Spleen (tissue), 11 donors: ENCODE results near the gene DUSP28. TPM values are rescaled to one million over a fixed set of nuclear protein-coding genes. Genes with fewer than 3 reads are reported as not detected.

ENCODE experiments used
- DNase-seq: peaks from one replicate; pipeline ENCODE4 v3.0.0-alpha.2; 2020
- H3K27ac ChIP-seq, 8 donors: fragments of 200-600 bp; sonication (generic) in 7 of 8; 1 replicate in 4 of 8; 2 replicates in 4 of 8; pipeline versions ENCODE4 v1.5.0 to v1.8.0; 2016 to 2021; ENCODE audit warnings: inconsistent platforms in 4 of 8, mild to moderate bottlenecking in 4 of 8, moderate library complexity in 1 of 8
- H3K27me3 ChIP-seq, 7 donors: fragments of 200-600 bp; sonication (generic) in 6 of 7; replicated peaks in 1 of 7; 1 replicate in 4 of 7; 2 replicates in 3 of 7; pipeline versions ENCODE4 v1.5.0 to v1.8.0; 2016 to 2021; ENCODE audit warnings: inconsistent platforms in 3 of 7, mild to moderate bottlenecking in 1 of 7
- H3K36me3 ChIP-seq, 6 donors: fragments of 200-600 bp; sonication (generic) in 5 of 6; 1 replicate in 4 of 6; 2 replicates in 2 of 6; pipeline versions ENCODE4 v1.5.0 to v1.8.0; 2016 to 2021; ENCODE audit warnings: inconsistent platforms in 2 of 6
- H3K4me1 ChIP-seq, 6 donors: fragments of 200-600 bp; sonication (generic) in 5 of 6; 1 replicate in 3 of 6; 2 replicates in 3 of 6; pipeline versions ENCODE4 v1.5.0 to v1.8.0; 2016 to 2021; ENCODE audit warnings: inconsistent platforms in 3 of 6
- H3K4me3 ChIP-seq, 8 donors: fragments of 200-600 bp; sonication (generic) in 7 of 8; 1 replicate in 4 of 8; 2 replicates in 4 of 8; pipeline versions ENCODE4 v1.5.0 to v1.8.0; 2016 to 2021; ENCODE audit warnings: inconsistent platforms in 4 of 8, mild to moderate bottlenecking in 4 of 8, moderate library complexity in 2 of 8
- H3K9me3 ChIP-seq, 8 donors: fragments of 200-600 bp; sonication (generic) in 7 of 8; 1 replicate in 4 of 8; 2 replicates in 4 of 8; pipeline versions ENCODE4 v1.5.0 to v1.8.0; 2016 to 2021; ENCODE audit warnings: inconsistent platforms in 4 of 8
- POLR2A ChIP-seq, 3 donors: fragments of 450-650 bp; IDR thresholded peaks; one replicate each; pipeline ENCODE4 v1.5.1; 2017; ENCODE audit warnings: antibody characterized with exemption in 3 of 3, mild to moderate bottlenecking in 1 of 3
- POLR2AphosphoS5 ChIP-seq, 3 donors: sonication (generic); formaldehyde crosslinking; IDR thresholded peaks; one replicate each; pipeline ENCODE4 v1.5.1; 2017; ENCODE audit warnings: antibody characterized with exemption in 3 of 3
- WGBS, 5 donors: extraction: QIAGEN DNeasy Blood & Tissue Kit in 3 of 5; methylation state at CpG; one replicate each; pipeline versions ENCODE4 v1.1.5 to v1.1.7; 2013 to 2018; 5-methylcytosine and 5-hydroxymethylcytosine counted together
- intact Hi-C: fragments of 100-400 bp; cut with DNase I; formaldehyde crosslinking; loops from one replicate; pipeline ENCODE4 v1.15.0; 2023; ENCODE audit warnings: low total_unique reads
- polyA plus RNA-seq, 3 donors: library from polyadenylated mRNA; stranded (reverse); fragments of 200-250 nt; gene quantifications; one replicate each; pipeline ENCODE4 v1.2.1, GENCODE V29; 2013
- total RNA-seq, 7 donors: library from RNA; depleted of rRNA in 3 of 7; stranded (reverse); fragments of >200 nt in 3 of 7; fragmentation: NEBNext Ultra II Directional in 4 of 7; extraction: Animal tissue kit (Norgen Biotek cat#: 25700) in 4 of 7; gene quantifications; one replicate each; pipeline versions ENCODE4 v1.1.0 to v1.2.1, GENCODE V29; 2016 to 2021
- TF ChIP-seq, protein P1 (sequence below), 11 experiments: fragments of 200-600 bp in 7 of 11; fragments of 450-650 bp in 4 of 11; sonication (generic) in 4 of 11; IDR thresholded peaks in 8 of 11; conservative IDR thresholded peaks in 3 of 11; 1 replicate in 7 of 11; 2 replicates in 4 of 11; pipeline versions ENCODE4 v1.4.0 to v1.8.0; 2016 to 2021; ENCODE audit warnings: antibody characterized with exemption in 11 of 11, inconsistent platforms in 4 of 11, mild to moderate bottlenecking in 1 of 11
- donor health status: healthy with polysubstance abuse.
- donor health status: DM: no; HTN: no; CAD: no; lungs with moderate emphysema.
- donor health status: DM: no; HTN: no; CAD: no.
- donor health status: Bipolar disorder and iron deficiency.
- donor health status: healthy.
- donor health status: DM: no; HTN: no; CAD: no.
- donor health status: DM: yes; HTN: yes; CAD: no.

DUSP28 gene
- total and polyA plus RNA-seq, 10 donors: 5.9 to 13.6 (median 7.2) TPM

DNA sequence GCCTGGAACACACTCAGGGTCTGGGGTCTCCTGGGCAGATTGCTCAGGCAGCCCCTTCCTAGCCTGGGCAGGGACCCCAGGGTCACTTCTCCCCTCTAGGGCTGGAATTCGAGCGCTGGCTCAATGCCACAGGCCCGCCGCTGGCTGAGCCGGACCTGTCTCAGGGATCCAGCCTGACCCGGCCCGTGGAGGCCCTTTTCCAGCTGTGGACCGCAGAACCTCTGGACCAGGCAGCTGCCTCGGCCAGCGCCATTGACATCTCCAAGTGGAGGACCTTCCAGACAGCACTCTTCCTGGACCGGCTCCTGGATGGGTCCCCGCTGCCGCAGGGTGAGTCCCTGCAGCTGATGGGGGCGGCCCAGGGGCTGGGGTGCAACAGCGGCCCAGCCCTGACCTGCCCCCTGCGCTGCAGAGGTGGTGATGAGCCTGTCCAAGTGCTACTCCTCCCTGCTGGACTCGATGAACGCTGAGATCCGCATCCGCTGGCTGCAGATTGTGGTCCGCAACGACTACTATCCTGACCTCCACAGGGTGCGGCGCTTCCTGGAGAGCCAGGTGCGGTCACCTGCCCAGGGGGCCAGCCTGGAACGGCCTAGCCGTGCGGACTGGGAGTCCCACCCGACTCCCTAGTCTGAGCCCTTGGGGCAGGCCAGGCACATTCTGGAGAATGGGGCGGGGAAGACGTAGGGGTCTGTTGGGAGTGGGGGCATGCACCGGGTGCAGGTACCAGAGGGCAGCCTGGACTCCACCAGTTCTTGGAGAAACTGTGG, 16.5 kb downstream of the DUSP28 start:
- Histone ChIP-seq H3K4me1 (peaks cover 4 to 48% (median 27%) of the 10 kb centered on the region in 6 donors), H3K27me3 (no peaks in the 10 kb centered on the region), H3K4me3 (no peak overlapping the region), H3K36me3 (peaks cover 3 to 81% (median 65%) of the 10 kb centered on the region in 6 donors), H3K9me3 (peaks cover 0 to 8% (median 6%) of the 10 kb centered on the region in 8 donors), H3K27ac (no peak overlapping the region)
- DNase-seq: peak; percentile 78
- WGBS, 5 donors: 94 to 96% (median 95%) methylated on average over 16 to 32 of the region's 32 CpGs
- intact Hi-C loops: no loop called here
- TF ChIP-seq POLR2AphosphoS5 (IDR thresholded peaks at IDR 0.05) (peak in 1 of 3 donors; percentile 31), POLR2A (IDR thresholded peaks at IDR 0.05) (no peak)
- TF ChIP-seq, protein P1, sequence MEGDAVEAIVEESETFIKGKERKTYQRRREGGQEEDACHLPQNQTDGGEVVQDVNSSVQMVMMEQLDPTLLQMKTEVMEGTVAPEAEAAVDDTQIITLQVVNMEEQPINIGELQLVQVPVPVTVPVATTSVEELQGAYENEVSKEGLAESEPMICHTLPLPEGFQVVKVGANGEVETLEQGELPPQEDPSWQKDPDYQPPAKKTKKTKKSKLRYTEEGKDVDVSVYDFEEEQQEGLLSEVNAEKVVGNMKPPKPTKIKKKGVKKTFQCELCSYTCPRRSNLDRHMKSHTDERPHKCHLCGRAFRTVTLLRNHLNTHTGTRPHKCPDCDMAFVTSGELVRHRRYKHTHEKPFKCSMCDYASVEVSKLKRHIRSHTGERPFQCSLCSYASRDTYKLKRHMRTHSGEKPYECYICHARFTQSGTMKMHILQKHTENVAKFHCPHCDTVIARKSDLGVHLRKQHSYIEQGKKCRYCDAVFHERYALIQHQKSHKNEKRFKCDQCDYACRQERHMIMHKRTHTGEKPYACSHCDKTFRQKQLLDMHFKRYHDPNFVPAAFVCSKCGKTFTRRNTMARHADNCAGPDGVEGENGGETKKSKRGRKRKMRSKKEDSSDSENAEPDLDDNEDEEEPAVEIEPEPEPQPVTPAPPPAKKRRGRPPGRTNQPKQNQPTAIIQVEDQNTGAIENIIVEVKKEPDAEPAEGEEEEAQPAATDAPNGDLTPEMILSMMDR (IDR thresholded peaks at IDR 0.05 in 8 of 11, conservative IDR thresholded peaks at IDR 0.05 in 3 of 11): no peak

DNA sequence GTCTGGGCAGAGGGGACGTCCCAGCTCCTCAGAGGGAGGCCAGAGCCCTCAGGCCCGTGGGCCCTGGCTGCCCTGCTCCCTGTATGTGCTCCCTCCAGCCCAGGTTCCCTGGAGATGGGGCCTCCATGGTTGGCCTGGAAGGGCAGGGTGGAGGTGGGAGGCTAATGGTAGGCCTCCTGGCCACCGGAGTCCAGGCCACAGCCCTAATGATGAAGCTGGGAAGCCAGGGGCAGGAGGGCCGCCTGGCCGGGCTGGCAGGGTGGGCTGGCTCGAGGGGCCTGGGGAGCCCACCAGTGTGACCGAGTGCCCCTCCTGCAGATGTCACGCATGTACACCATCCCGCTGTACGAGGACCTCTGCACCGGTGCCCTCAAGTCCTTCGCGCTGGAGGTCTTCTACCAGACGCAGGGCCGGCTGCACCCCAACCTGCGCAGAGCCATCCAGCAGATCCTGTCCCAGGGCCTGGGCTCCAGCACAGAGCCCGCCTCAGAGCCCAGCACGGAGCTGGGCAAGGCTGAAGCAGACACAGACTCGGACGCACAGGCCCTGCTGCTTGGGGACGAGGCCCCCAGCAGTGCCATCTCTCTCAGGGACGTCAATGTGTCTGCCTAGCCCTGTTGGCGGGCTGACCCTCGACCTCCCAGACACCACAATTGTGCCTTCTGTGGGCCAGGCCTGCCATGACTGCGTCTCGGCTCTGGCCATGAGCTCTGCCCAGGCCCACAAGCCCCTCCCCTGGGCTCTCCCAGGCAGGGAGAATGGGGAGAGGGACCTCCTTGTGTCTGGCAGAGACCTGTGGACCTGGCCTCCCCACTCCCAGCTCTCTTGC, 17.3 kb downstream of the DUSP28 start:
- TF ChIP-seq, protein P1 (IDR thresholded peaks at IDR 0.05 in 8 of 11, conservative IDR thresholded peaks at IDR 0.05 in 3 of 11): no peak
- peak in 1 of 3 donors; percentile 1 for TF ChIP-seq POLR2AphosphoS5 (IDR thresholded peaks at IDR 0.05)
- no peak for TF ChIP-seq POLR2A (IDR thresholded peaks at IDR 0.05)
- H3K4me3 ChIP-seq: no peak overlapping the region
- H3K27ac ChIP-seq: peak overlapping the region in 1 of 8 donors; percentile 86
- H3K4me1 ChIP-seq: peaks cover 4 to 45% (median 24%) of the 10 kb centered on the region in 6 donors
- intact Hi-C loops: no loop called here
- WGBS, 5 donors: 91 to 94% (median 93%) methylated on average over 7 to 26 of the region's 26 CpGs
- no peaks in the 10 kb centered on the region for H3K27me3 ChIP-seq
- H3K36me3 ChIP-seq: peaks cover 3 to 73% (median 62%) of the 10 kb centered on the region in 6 donors
- DNase-seq: no peak
- peaks cover 0 to 8% (median 6%) of the 10 kb centered on the region in 8 donors for H3K9me3 ChIP-seq

- peaks cover 0 to 8% (median 6%) of the 10 kb centered on the region in 8 donors for H3K9me3 ChIP-seq
- no peaks in the 10 kb centered on the region for H3K27me3 ChIP-seq
- peaks cover 4 to 47% (median 24%) of the 10 kb centered on the region in 6 donors for H3K4me1 ChIP-seq
- H3K27ac ChIP-seq: peak overlapping the region in 2 of 8 donors; percentile 80 to 86
- DNase-seq: no peak
- WGBS, 5 donors: 92 to 98% (median 95%) methylated on average over 7 to 9 of the region's 9 CpGs
- TF ChIP-seq POLR2AphosphoS5 (IDR thresholded peaks at IDR 0.05) (peak in 2 of 3 donors; percentile 3 to 55), POLR2A (IDR thresholded peaks at IDR 0.05) (no peak)
- peaks cover 3 to 67% (median 57%) of the 10 kb centered on the region in 6 donors for H3K36me3 ChIP-seq
- H3K4me3 ChIP-seq: no peak overlapping the region
- intact Hi-C loops: no loop called here
Measured at GRCh38 chr2:240578110-240578450, 17.9 kb downstream of the DUSP28 start.

DNA sequence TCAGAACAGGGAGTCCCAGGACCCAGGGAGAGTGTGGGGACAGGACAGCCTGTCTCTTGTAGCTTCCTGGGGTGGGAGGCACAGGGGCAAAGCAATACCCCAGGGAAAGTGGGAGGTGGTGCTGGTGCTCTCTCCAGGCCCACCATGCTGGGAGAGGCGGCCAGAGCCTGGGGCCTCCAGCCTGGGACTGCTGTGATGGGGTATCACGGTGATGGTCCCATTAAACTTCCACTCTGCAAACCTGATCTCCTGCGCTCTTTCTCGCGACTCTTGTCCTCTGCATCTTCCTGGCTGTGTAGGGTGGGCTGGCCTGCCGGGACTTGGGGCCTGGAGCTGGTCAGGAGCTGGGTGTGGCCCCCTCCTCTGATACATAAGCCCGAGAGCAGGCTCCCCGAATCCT, 18.3 kb downstream of the DUSP28 start:
- 88 to 95% (median 94%) methylated on average over 8 of the region's 8 CpGs for WGBS, 5 donors
- H3K27ac ChIP-seq: peak overlapping the region in 3 of 8 donors; percentile 78 to 86 (median 80)
- no peak for TF ChIP-seq POLR2AphosphoS5 (IDR thresholded peaks at IDR 0.05)
- TF ChIP-seq, protein P1 (IDR thresholded peaks at IDR 0.05 in 8 of 11, conservative IDR thresholded peaks at IDR 0.05 in 3 of 11): no peak
- no peak for TF ChIP-seq POLR2A (IDR thresholded peaks at IDR 0.05)

More for the DNA sequence above, 18.3 kb downstream of the DUSP28 start:
- no peak for DNase-seq
- Histone ChIP-seq H3K27me3 (no peaks in the 10 kb centered on the region), H3K36me3 (peaks cover 3 to 63% (median 54%) of the 10 kb centered on the region in 6 donors), H3K4me1 (peaks cover 4 to 51% (median 24%) of the 10 kb centered on the region in 6 donors), H3K4me3 (no peak overlapping the region), H3K9me3 (peaks cover 0 to 8% (median 6%) of the 10 kb centered on the region in 8 donors)
- intact Hi-C loops: no loop called here
